Keratinocyte (primary cell): ENCODE data around the gene CXCL5. TPM values are rescaled to one million over a fixed set of nuclear protein-coding genes. Genes with fewer than 3 reads are reported as not detected.

Experiments
- DNase-seq: peaks from one replicate; pipeline ENCODE4 v3.0.0-alpha.2; 2011; ENCODE audit warnings: low read depth, missing footprints, low spot score
- FAIRE-seq: peaks from 2 replicates; lab custom pipeline; 2011; peaks lifted over from hg19 to GRCh38; lab: Jason Lieb, UNC
- H2AFZ ChIP-seq: 2 replicates; pipeline ENCODE4 v1.6.0; 2012; ENCODE audit warnings: low read length, control low read depth, inconsistent platforms; ENCODE audit not compliant: control insufficient read depth
- H3K27ac ChIP-seq: 2 replicates; pipeline ENCODE4 v1.5.1; 2011; ENCODE audit warnings: low read length; ENCODE audit not compliant: control insufficient read depth, insufficient read depth
- H3K27me3 ChIP-seq: 3 replicates; pipeline ENCODE4 v1.6.0; 2011; ENCODE audit warnings: low read length; ENCODE audit not compliant: control insufficient read depth, insufficient read depth; ENCODE audit errors: extremely low read depth
- H3K36me3 ChIP-seq, 2 experiments: 2 replicates in 1 of 2; 3 replicates in 1 of 2; pipeline ENCODE4 v1.5.1; 2011; ENCODE audit warnings: low read length in 2 of 2, mild to moderate bottlenecking in 1 of 2; ENCODE audit not compliant: control insufficient read depth in 2 of 2, insufficient read depth in 2 of 2; ENCODE audit errors: extremely low read depth in 1 of 2
- H3K4me1 ChIP-seq: 3 replicates; pipeline ENCODE4 v1.5.1; 2011; ENCODE audit warnings: low read length; ENCODE audit not compliant: control insufficient read depth, insufficient read depth; ENCODE audit errors: extremely low read depth
- H3K4me2 ChIP-seq: 3 replicates; pipeline ENCODE4 v1.6.0; 2011; ENCODE audit warnings: low read depth, low read length; ENCODE audit not compliant: control insufficient read depth, insufficient read depth; ENCODE audit errors: extremely low read depth
- H3K4me3 ChIP-seq, 3 experiments: fragments of 200-600 bp in 1 of 3; sonication (generic) in 1 of 3; 2 replicates in 2 of 3; 3 replicates in 1 of 3; pipeline ENCODE4 v1.5.1; 2011 to 2016; ENCODE audit warnings: low read length in 3 of 3, mild to moderate bottlenecking in 3 of 3, control low read depth in 2 of 3, inconsistent platforms in 1 of 3, low read depth in 1 of 3, mixed read lengths in 1 of 3, mixed run types in 1 of 3, moderate library complexity in 1 of 3; ENCODE audit not compliant: control insufficient read depth in 2 of 3, insufficient read depth in 2 of 3; ENCODE audit errors: extremely low read depth in 1 of 3
- H3K79me2 ChIP-seq: 2 replicates; pipeline ENCODE4 v1.6.0; 2012; ENCODE audit warnings: low read length; ENCODE audit not compliant: control insufficient read depth, insufficient read depth
- H3K9ac ChIP-seq: 3 replicates; pipeline ENCODE4 v1.6.0; 2011; ENCODE audit warnings: low read length; ENCODE audit not compliant: control insufficient read depth, insufficient read depth; ENCODE audit errors: extremely low read depth
- H3K9me1 ChIP-seq: 3 replicates; pipeline ENCODE4 v1.6.0; 2011; ENCODE audit warnings: low read length; ENCODE audit not compliant: control insufficient read depth, insufficient read depth; ENCODE audit errors: extremely low read depth
- H3K9me3 ChIP-seq: 2 replicates; pipeline ENCODE4 v1.5.1; 2012; ENCODE audit warnings: low read depth, low read length; ENCODE audit not compliant: control insufficient read depth
- H4K20me1 ChIP-seq: 3 replicates; pipeline ENCODE4 v1.6.0; 2011; ENCODE audit warnings: low read length; ENCODE audit not compliant: control insufficient read depth, insufficient read depth; ENCODE audit errors: extremely low read depth
- EZH2 ChIP-seq: IDR thresholded peaks from one replicate; pipeline ENCODE4 v1.6.1; 2012; ENCODE audit warnings: inconsistent platforms, mild to moderate bottlenecking, low read length, moderate library complexity
- dilution Hi-C: fragments of 300-500 bp; cut with MboI; formaldehyde crosslinking; loops from one replicate; pipeline ENCODE4 v1.7.0; 2020; ENCODE audit warnings: low sequenced_read_pairs; ENCODE audit not compliant: extremely low pct_ligation_motif_present
- polyA plus RNA-seq, 5 experiments: library from polyadenylated mRNA; depleted of rRNA in 3 of 5; stranded (reverse) in 3 of 5; stranded (forward) in 1 of 5; unstranded in 1 of 5; fragments of >200 nt; gene quantifications; 1 replicate in 1 of 5; 2 replicates in 3 of 5; 3 replicates in 1 of 5; pipeline versions ENCODE4 v1.2.1 to v1.2.3, GENCODE V29; 2011 to 2012; ENCODE audit warnings: missing spikeins in 2 of 5, low read depth in 1 of 5, low replicate concordance in 1 of 5
- TF ChIP-seq, protein P1 (sequence below), 3 experiments: IDR thresholded peaks in 1 of 3; conservative IDR thresholded peaks in 1 of 3; optimal IDR thresholded peaks in 1 of 3; 2 replicates in 2 of 3; 3 replicates in 1 of 3; pipeline versions ENCODE3 to v1.5.1; 2011; ENCODE audit warnings: low read length in 3 of 3, mild to moderate bottlenecking in 3 of 3, moderate library complexity in 2 of 3, control low read depth in 1 of 3, inconsistent platforms in 1 of 3; ENCODE audit not compliant: insufficient read depth in 2 of 3; ENCODE audit errors: extremely low read depth in 1 of 3

CXCL5 gene
- polyA plus RNA-seq, 1 donor (not counting 4 experiments of a cell fraction or from before 2014, with no cell fraction given) = 0.76 TPM

DNA sequence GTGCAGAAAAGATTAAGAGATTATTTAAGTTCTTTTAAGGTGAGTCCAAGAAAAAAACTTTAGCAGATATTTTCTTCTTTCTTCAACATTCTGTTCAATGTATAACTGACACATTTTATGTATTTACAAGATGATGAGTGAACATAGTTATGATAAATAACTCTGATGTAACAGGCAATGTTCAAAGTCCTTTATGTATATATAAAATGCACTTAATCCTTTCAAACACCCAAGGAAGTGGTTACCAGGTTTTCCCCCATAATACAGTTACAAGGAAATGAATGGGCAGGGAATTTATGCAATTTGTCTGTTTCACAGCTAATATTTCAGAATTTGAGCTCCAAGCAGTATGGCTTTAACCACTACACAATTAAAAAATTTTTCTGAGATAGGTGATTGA lies 31.8 kb upstream of the CXCL5 start:
- Histone ChIP-seq H3K9ac (no peak overlapping the region), H3K36me3 (no peaks in the 10 kb centered on the region), H3K79me2 (no peaks in the 10 kb centered on the region), H3K27ac (no peak overlapping the region), H4K20me1 (no peaks in the 10 kb centered on the region), H3K27me3 (no peaks in the 10 kb centered on the region), H3K4me1 (peaks cover 14% of the 10 kb centered on the region), H2AFZ (no peak overlapping the region), H3K4me3 (no peak overlapping the region), H3K9me3 (no peaks in the 10 kb centered on the region), H3K4me2 (no peak overlapping the region), H3K9me1 (no peaks in the 10 kb centered on the region)
- dilution Hi-C loops = no loop called here
- no peak for TF ChIP-seq EZH2
- TF ChIP-seq, protein P1, sequence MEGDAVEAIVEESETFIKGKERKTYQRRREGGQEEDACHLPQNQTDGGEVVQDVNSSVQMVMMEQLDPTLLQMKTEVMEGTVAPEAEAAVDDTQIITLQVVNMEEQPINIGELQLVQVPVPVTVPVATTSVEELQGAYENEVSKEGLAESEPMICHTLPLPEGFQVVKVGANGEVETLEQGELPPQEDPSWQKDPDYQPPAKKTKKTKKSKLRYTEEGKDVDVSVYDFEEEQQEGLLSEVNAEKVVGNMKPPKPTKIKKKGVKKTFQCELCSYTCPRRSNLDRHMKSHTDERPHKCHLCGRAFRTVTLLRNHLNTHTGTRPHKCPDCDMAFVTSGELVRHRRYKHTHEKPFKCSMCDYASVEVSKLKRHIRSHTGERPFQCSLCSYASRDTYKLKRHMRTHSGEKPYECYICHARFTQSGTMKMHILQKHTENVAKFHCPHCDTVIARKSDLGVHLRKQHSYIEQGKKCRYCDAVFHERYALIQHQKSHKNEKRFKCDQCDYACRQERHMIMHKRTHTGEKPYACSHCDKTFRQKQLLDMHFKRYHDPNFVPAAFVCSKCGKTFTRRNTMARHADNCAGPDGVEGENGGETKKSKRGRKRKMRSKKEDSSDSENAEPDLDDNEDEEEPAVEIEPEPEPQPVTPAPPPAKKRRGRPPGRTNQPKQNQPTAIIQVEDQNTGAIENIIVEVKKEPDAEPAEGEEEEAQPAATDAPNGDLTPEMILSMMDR (optimal IDR thresholded peaks at IDR 0.05 in 1 of 3, IDR thresholded peaks at IDR 0.05 in 1 of 3, conservative IDR thresholded peaks at IDR 0.05 in 1 of 3; ENCODE audit: extremely low read depth in 1 of 3, insufficient read depth in 2 of 3, low read length in 3 of 3) = no peak
- FAIRE-seq (no peak), DNase-seq (no peak)

DNA sequence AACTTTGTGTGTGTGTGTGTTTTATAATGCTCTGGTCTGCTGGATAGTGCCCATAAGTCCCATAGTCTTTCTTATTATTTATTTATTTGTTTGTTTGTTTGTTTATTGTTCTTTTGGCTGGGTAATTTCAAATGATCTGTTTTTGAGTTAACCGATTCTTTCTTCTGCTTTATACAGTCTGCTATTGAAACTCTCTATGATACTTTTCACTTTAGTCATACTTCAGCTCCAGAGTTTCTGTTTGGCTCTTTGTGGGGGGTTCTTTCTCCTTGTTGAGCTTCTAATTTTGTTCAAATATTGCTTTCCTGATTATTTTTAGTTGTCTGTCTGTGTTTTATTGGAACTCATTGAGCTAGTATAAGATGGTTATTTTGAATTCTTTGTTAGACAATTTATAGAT lies 30.0 kb upstream of the CXCL5 start:
- no peak overlapping the region for H3K4me3 ChIP-seq
- no peak for DNase-seq
- H3K27ac ChIP-seq = no peak overlapping the region
- no peaks in the 10 kb centered on the region for H3K9me1 ChIP-seq
- H3K27me3 ChIP-seq = no peaks in the 10 kb centered on the region
- peaks cover 8% of the 10 kb centered on the region for H3K4me1 ChIP-seq
- no peaks in the 10 kb centered on the region for H3K9me3 ChIP-seq
- dilution Hi-C loops = no loop called here
- H2AFZ ChIP-seq = no peak overlapping the region
- no peaks in the 10 kb centered on the region for H3K79me2 ChIP-seq
- TF ChIP-seq, protein P1 (optimal IDR thresholded peaks at IDR 0.05 in 1 of 3, IDR thresholded peaks at IDR 0.05 in 1 of 3, conservative IDR thresholded peaks at IDR 0.05 in 1 of 3; ENCODE audit: extremely low read depth in 1 of 3, insufficient read depth in 2 of 3, low read length in 3 of 3) = no peak
- H3K36me3 ChIP-seq = no peaks in the 10 kb centered on the region
- H3K9ac ChIP-seq = no peak overlapping the region
- no peaks in the 10 kb centered on the region for H4K20me1 ChIP-seq
- H3K4me2 ChIP-seq = no peak overlapping the region
- no peak for FAIRE-seq
